Thyroid gland (tissue), 4 donors: Measurements from ENCODE around the gene CBFB.

Experiments used
- CTCF ChIP-seq, 6 experiments: fragments of 200-600 bp in 3 of 6; fragments of 450-650 bp in 3 of 6; sonication (generic) in 3 of 6; IDR thresholded peaks; one replicate each; pipeline ENCODE4 v1.5.1; 2016 to 2019; ENCODE audit warnings: antibody characterized with exemption in 6 of 6, mild to moderate bottlenecking in 2 of 6, inconsistent platforms in 1 of 6, moderate library complexity in 1 of 6
- POLR2A ChIP-seq, 2 donors: fragments of 450-650 bp; IDR thresholded peaks; one replicate each; pipeline ENCODE4 v1.6.1; 2017; ENCODE audit warnings: antibody characterized with exemption in 2 of 2, mild to moderate bottlenecking in 2 of 2, moderate library complexity in 1 of 2

DNA sequence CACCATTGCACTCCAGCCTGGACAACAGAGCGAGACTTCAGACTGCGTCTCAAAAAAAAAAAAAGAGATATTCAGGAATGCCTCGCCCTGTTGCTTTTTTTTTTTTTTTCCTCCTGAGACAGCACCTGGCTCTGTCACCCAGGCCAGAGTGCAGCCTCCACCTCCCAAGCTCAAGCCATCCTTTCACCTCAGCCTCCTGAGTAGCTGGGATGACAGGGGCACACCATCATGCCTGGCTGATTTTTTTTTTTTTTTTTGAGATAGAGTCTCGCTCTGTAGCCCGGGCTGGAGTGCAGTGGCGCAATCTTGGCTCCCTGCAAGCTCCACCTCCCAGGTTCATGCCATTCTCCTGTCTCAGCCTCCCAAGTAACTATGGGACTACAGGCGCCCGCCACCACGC is 88.8 kb downstream of the CBFB start:
- TF ChIP-seq POLR2A (IDR thresholded peaks at IDR 0.05): no peak
- no peak for TF ChIP-seq CTCF (IDR thresholded peaks at IDR 0.05)
